ENCODE results near the gene PDZD8. TPM values are rescaled to one million over a fixed set of nuclear protein-coding genes. Genes with fewer than 3 reads are reported as not detected.

Gene PDZD8, protein sequence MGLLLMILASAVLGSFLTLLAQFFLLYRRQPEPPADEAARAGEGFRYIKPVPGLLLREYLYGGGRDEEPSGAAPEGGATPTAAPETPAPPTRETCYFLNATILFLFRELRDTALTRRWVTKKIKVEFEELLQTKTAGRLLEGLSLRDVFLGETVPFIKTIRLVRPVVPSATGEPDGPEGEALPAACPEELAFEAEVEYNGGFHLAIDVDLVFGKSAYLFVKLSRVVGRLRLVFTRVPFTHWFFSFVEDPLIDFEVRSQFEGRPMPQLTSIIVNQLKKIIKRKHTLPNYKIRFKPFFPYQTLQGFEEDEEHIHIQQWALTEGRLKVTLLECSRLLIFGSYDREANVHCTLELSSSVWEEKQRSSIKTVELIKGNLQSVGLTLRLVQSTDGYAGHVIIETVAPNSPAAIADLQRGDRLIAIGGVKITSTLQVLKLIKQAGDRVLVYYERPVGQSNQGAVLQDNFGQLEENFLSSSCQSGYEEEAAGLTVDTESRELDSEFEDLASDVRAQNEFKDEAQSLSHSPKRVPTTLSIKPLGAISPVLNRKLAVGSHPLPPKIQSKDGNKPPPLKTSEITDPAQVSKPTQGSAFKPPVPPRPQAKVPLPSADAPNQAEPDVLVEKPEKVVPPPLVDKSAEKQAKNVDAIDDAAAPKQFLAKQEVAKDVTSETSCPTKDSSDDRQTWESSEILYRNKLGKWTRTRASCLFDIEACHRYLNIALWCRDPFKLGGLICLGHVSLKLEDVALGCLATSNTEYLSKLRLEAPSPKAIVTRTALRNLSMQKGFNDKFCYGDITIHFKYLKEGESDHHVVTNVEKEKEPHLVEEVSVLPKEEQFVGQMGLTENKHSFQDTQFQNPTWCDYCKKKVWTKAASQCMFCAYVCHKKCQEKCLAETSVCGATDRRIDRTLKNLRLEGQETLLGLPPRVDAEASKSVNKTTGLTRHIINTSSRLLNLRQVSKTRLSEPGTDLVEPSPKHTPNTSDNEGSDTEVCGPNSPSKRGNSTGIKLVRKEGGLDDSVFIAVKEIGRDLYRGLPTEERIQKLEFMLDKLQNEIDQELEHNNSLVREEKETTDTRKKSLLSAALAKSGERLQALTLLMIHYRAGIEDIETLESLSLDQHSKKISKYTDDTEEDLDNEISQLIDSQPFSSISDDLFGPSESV
- total RNA-seq, result 11.9 and 14.5 TPM in 2 replicates

DNA sequence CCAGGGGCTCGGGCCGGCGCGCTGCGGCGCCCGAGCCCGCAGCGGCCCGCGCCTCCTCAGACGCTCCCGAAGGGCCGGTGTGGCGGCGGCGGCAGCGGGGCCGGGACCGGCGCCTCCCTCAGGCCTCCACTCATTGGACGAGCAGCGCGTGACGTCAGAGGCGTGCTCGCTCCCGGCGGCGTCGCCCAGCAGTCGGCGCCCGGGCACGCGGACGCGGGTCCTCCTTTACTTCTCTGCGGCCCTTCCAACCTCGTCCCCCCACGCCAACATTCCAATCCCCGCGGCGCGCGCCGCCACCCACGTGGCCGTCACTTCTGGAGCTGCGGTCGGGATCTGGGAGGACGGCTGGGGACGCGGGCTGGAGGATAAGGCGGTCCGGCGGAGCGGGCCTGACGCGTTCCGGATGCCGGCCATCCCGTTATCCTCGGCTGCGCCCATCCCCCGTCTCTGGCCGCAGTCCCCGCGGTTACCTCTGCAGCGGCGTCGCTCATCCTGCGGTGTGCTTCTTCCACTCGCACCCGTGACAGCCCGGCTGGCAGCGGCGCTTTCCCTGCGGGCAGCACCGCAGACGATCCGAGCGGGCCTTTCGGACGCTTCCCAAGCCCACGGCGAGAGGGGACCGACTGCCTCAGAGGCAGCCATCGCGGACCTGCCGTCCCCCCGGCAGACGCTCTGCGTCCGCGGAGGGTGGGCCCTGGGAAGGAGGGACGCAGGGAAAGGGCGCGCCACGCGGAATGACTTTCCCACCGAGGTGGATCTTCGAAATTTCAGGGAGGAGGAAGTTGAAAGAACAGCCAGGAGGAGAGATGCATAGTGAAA, at the start of gene PDZD8:
PDZD8 (minus strand) TSS at position 81 of the 819 bp plus-strand sequence. CDS start 213 bp downstream, outside the sequence.

DNA sequence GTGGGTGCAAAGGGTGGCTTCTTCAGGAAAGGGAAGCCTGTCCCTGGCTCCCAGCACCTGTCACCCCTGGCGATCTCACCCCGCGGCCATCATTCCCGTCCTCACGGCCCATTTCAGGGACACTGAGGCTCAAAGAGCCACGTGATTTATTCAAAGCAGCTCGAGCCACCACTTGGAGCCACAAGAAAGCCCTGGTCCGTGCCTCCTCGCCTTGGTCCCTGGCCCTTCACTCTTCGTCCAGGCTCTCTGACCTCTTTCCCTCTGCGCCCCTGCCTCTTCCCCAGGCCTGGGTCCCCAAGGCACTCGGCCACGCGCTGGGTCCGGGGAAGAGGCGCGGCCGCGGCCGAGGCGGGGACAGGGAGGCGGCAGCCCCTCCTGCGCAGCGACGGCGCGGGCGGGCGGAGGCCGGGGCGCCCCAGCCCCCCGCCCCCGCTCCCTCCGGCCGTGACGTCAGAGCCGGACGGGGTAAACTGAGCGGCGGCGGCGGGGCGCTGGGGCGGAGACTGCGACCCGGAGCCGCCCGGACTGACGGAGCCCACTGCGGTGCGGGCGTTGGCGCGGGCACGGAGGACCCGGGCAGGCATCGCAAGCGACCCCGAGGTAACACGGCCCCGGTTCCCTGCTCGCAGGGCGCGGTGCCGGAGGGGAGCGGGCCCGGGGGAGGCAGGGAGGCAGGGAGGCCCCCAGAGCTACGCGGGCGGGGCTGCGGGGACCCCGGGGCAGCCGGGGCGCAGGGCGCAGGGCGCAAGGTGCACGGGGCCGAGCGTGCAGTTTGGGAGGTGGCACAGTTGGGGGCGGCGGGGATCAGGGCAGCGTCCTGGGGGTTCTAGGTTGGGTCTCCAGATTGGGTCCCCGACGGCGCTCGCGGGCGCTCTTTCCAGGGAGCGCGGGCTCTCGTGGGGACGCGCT, 134.4 kb downstream of the PDZD8 start, which contains the start of gene SLC18A2:
SLC18A2 (plus strand) TSS at position 494 of the 909 bp plus-strand sequence. CDS start 580 bp downstream, outside the sequence.

Other genes with a start within 250 kb of the PDZD8 start
- not detected in 2 replicates for gene VAX1, start 237.2 kb downstream of the PDZD8 start, total RNA-seq
- not detected in 2 replicates for gene KCNK18, start 178.0 kb downstream of the PDZD8 start, total RNA-seq
- not detected in 2 replicates for gene SLC18A2, start 134.3 kb downstream of the PDZD8 start, total RNA-seq
- not detected in 2 replicates for gene EMX2, start 167.3 kb upstream of the PDZD8 start, total RNA-seq